Stomach (tissue), 9 donors: ENCODE measurements around the gene GOLT1A. TPM values are rescaled to one million over a fixed set of nuclear protein-coding genes. Genes with fewer than 3 reads are reported as not detected.
A peak's percentile ranks its signal among the peaks of the same experiment; 100 is the strongest.

Experiments used
- DNase-seq, 2 donors: peaks; one replicate each; pipeline versions ENCODE4 v3.0.0 to v3.0.0-alpha.2; 2013 to 2019
- H3K27ac ChIP-seq, 5 donors: fragments of 200-600 bp in 4 of 5; sonication (generic) in 4 of 5; one replicate each; pipeline ENCODE4 v1.5.1; 2013 to 2019; ENCODE audit warnings: mild to moderate bottlenecking in 1 of 5, moderate library complexity in 1 of 5
- H3K27me3 ChIP-seq, 3 donors: fragments of 200-600 bp; sonication (generic); one replicate each; pipeline ENCODE4 v1.5.1; 2017 to 2019; ENCODE audit warnings: mixed run types in 1 of 3
- H3K36me3 ChIP-seq, 4 donors: fragments of 200-600 bp; sonication (generic); 1 replicate in 3 of 4; 2 replicates in 1 of 4; pipeline ENCODE4 v1.5.1; 2016 to 2019
- H3K4me1 ChIP-seq, 4 donors: fragments of 200-600 bp; sonication (generic); one replicate each; pipeline ENCODE4 v1.5.1; 2016 to 2019
- H3K4me3 ChIP-seq, 4 donors: fragments of 200-600 bp; sonication (generic) in 3 of 4; one replicate each; pipeline ENCODE4 v1.5.1; 2016 to 2019; ENCODE audit warnings: mild to moderate bottlenecking in 1 of 4
- H3K9me3 ChIP-seq, 4 donors: fragments of 200-600 bp; sonication (generic); one replicate each; pipeline ENCODE4 v1.5.1; 2016 to 2019
- EP300 ChIP-seq: sonication (generic); formaldehyde crosslinking; IDR thresholded peaks from one replicate; pipeline ENCODE4 v1.6.1; 2017; ENCODE audit warnings: antibody characterized with exemption
- POLR2A ChIP-seq, 4 donors: fragments of 450-650 bp; IDR thresholded peaks; one replicate each; pipeline ENCODE4 v1.6.1; 2016; ENCODE audit warnings: antibody characterized with exemption in 4 of 4, control low read depth in 2 of 4, mild to moderate bottlenecking in 1 of 4, moderate library complexity in 1 of 4
- POLR2AphosphoS5 ChIP-seq, 3 donors: sonication (generic); formaldehyde crosslinking; IDR thresholded peaks; one replicate each; pipeline ENCODE4 v1.6.1; 2016; ENCODE audit warnings: antibody characterized with exemption in 3 of 3
- WGBS, 5 donors: extraction: QIAGEN DNeasy Blood & Tissue Kit in 3 of 5; methylation state at CpG; one replicate each; pipeline versions ENCODE4 v1.1.5 to v1.1.7; 2013 to 2018; 5-methylcytosine and 5-hydroxymethylcytosine counted together
- intact Hi-C: fragments of 100-400 bp; cut with DNase I; formaldehyde crosslinking; loops from one replicate; pipeline ENCODE4 v1.15.1; 2023; ENCODE audit warnings: low total_unique reads
- polyA plus RNA-seq, 3 donors: library from polyadenylated mRNA; stranded (reverse); fragments of 200-250 nt; gene quantifications; one replicate each; pipeline ENCODE4 v1.2.3, GENCODE V29; 2013
- total RNA-seq, 5 donors: library from RNA; depleted of rRNA; stranded (reverse); fragments of >200 nt; gene quantifications; one replicate each; pipeline versions ENCODE4 v1.1.0 to v1.2.3, GENCODE V29; 2014 to 2016
- TF ChIP-seq, protein P1 (sequence below), 7 experiments: fragments of 450-650 bp in 4 of 7; fragments of 200-600 bp in 3 of 7; sonication (generic) in 3 of 7; IDR thresholded peaks; one replicate each; pipeline ENCODE4 v1.5.1; 2016 to 2019; ENCODE audit warnings: antibody characterized with exemption in 7 of 7, control low read depth in 2 of 7, mild to moderate bottlenecking in 1 of 7
- donor health status: healthy with polysubstance abuse.
- donor health status: Bipolar disorder and iron deficiency.
- donor health status: healthy.

GOLT1A gene
- total and polyA plus RNA-seq, 8 donors = 1.8 to 16.6 (median 6.9) TPM; not detected in 2

DNA sequence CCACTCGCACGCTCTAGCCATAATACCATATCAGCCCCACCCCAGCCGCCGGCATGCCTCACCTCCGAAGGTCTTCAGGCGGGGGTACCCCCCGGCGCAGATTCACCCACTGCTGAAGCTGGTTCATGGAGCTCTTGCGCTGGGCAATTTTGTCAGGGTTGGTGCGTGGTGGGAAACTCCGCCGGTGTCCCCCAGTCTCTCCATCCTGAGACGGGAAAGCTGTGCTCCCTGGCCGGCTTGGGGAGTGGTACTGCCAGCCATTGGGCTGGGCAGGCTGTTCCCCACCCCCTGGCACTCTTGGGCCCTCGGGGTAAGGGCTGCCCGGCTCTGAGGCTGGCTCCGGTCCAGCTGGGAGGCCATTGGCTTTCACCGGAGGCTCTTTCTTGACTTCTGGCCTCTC, 45.4 kb upstream of the GOLT1A start:
- no peaks in the 10 kb centered on the region for H3K9me3 ChIP-seq
- H3K27me3 ChIP-seq = no peaks in the 10 kb centered on the region
- H3K4me3 ChIP-seq = no peak overlapping the region
- 70 to 84% (median 78%) methylated on average over 16 to 18 of the region's 18 CpGs for WGBS, 5 donors
- DNase-seq = no peak
- peaks cover 41 to 69% (median 53%) of the 10 kb centered on the region in 4 donors for H3K4me1 ChIP-seq
- peak overlapping the region in 2 of 5 donors; percentile 6 to 54 for H3K27ac ChIP-seq
- intact Hi-C loops = loop anchor here (5.0 kb wide), 1 partner anchor 108 kb away; no protein-coding TSS in a partner anchor
- peaks cover 21 to 94% (median 67%) of the 10 kb centered on the region in 4 donors for H3K36me3 ChIP-seq
- TF ChIP-seq POLR2AphosphoS5 (IDR thresholded peaks at IDR 0.05) (no peak), POLR2A (IDR thresholded peaks at IDR 0.05) (no peak)

DNA sequence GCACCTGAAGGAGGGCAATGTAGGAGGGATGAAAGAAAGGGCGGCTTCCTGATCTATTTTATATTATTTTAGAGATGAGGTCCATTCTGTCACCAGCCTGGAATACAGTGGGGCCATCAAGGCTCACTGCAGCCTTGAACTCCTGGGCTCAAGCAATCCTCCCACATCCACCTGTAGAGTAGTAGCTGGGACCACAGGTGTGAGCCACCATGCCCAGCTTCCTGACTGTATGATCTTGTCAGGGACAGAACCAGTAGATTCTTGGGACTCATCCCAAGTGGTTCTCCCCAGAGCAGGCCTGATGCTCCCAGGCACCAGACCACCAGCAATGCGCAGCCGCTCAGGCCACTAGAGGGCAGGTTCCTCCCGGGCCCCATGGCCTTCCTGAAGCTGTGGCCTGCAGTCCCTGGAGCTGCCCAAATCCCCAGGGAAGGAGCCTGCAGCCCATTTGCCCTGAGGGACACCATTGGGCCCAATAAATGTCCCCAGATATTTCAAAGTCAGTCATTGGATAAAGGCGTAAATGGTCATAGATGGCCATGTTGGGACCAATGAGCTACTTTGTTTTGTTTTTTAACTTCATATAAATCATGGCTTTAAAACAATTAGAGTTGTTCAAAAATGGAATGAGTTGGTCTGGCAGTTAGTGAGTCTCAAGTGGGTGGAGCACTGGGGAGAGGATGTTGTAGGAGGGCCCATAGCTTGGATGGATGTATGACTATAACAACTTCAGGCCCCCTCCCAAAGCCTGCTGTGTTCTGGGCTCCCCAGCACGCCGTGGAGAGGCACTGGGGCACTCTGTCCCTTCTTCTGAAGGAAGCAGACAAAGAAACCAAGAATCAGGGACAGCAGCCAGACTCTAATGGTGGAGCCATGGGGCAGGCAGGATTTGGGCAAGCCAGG, 44.7 kb upstream of the GOLT1A start:
- 52 to 61% (median 59%) methylated on average over 7 of the region's 7 CpGs for WGBS, 5 donors
- no peaks in the 10 kb centered on the region for H3K27me3 ChIP-seq
- DNase-seq = peak; percentile 67 to 83
- intact Hi-C loops = loop anchor here (5.0 kb wide), 1 partner anchor 109 kb away; no protein-coding TSS in a partner anchor
- TF ChIP-seq POLR2AphosphoS5 (IDR thresholded peaks at IDR 0.05) (peak in 1 of 3 donors; percentile 17), EP300 (no peak), POLR2A (IDR thresholded peaks at IDR 0.05) (no peak)
- TF ChIP-seq, protein P1, sequence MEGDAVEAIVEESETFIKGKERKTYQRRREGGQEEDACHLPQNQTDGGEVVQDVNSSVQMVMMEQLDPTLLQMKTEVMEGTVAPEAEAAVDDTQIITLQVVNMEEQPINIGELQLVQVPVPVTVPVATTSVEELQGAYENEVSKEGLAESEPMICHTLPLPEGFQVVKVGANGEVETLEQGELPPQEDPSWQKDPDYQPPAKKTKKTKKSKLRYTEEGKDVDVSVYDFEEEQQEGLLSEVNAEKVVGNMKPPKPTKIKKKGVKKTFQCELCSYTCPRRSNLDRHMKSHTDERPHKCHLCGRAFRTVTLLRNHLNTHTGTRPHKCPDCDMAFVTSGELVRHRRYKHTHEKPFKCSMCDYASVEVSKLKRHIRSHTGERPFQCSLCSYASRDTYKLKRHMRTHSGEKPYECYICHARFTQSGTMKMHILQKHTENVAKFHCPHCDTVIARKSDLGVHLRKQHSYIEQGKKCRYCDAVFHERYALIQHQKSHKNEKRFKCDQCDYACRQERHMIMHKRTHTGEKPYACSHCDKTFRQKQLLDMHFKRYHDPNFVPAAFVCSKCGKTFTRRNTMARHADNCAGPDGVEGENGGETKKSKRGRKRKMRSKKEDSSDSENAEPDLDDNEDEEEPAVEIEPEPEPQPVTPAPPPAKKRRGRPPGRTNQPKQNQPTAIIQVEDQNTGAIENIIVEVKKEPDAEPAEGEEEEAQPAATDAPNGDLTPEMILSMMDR (IDR thresholded peaks at IDR 0.05) = peak in 5 of 7 experiments; percentile 53 to 73 (median 61)
- peaks cover 34 to 66% (median 46%) of the 10 kb centered on the region in 4 donors for H3K4me1 ChIP-seq
- peak overlapping the region in 2 of 5 donors; percentile 6 to 22 for H3K27ac ChIP-seq
- no peak overlapping the region for H3K4me3 ChIP-seq
- H3K36me3 ChIP-seq = peaks cover 21 to 88% (median 67%) of the 10 kb centered on the region in 4 donors
- no peaks in the 10 kb centered on the region for H3K9me3 ChIP-seq

DNA sequence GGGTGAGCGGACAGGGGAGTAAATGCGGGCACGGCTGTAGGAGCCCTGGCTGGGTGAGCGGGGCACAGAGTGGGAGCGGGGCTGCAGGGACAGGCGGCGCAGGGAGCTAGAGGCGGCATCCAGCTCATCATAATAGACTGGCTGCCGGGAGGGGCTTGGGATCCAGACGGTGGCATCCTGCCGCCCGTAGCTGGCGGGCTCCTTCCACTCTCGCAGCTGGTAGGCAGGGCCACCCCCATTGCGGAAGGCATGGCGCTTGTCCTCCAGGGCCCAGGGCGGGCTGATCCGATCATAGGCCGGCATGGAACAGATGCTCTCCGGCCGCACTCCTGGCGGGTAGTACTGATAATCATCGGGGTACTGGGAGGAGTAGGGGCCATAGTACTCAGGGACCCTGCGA, 43.7 kb upstream of the GOLT1A start:
- Histone ChIP-seq H3K4me3 (no peak overlapping the region), H3K9me3 (no peaks in the 10 kb centered on the region), H3K36me3 (peaks cover 21 to 83% (median 70%) of the 10 kb centered on the region in 4 donors), H3K27ac (no peak overlapping the region), H3K27me3 (no peaks in the 10 kb centered on the region), H3K4me1 (peaks cover 23 to 56% (median 36%) of the 10 kb centered on the region in 4 donors)
- no peak for DNase-seq
- WGBS, 5 donors = 86 to 94% (median 90%) methylated on average over 23 to 24 of the region's 24 CpGs
- TF ChIP-seq, protein P1 (IDR thresholded peaks at IDR 0.05) = no peak
- TF ChIP-seq EP300 = no peak
- no peak for TF ChIP-seq POLR2AphosphoS5 (IDR thresholded peaks at IDR 0.05)
- TF ChIP-seq POLR2A (IDR thresholded peaks at IDR 0.05) = no peak
- intact Hi-C loops = loop anchor here (5.0 kb wide), 1 partner anchor 110 kb away; no protein-coding TSS in a partner anchor

DNA sequence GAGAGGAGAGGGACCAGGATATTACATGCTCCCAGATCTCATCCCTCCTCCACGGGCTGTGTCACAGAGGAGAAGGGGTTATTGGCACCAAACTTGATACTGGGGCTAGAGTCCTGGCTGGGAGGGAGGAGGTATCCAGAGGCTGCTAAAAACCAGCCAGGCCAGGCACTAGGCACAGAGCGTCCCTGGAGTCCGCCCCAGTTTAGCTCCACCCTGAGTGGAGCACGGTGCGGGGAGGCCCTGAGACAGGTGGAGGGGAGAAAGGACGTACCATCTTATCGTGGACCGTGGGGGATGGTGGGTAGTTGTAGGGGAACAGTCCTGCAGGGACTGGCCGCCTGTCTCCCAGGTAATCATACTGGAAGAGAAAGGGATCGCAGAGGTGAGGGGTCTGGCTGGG, 42.7 kb upstream of the GOLT1A start:
- DNase-seq = no peak
- Histone ChIP-seq H3K4me3 (no peak overlapping the region), H3K27me3 (no peaks in the 10 kb centered on the region), H3K27ac (peak overlapping the region in 2 of 5 donors; percentile 17 to 27), H3K9me3 (no peaks in the 10 kb centered on the region), H3K36me3 (peaks cover 21 to 78% (median 68%) of the 10 kb centered on the region in 4 donors), H3K4me1 (peaks cover 16 to 46% (median 27%) of the 10 kb centered on the region in 4 donors)
- 56 to 84% (median 62%) methylated on average over 10 of the region's 10 CpGs for WGBS, 5 donors
- TF ChIP-seq EP300 = no peak
- no peak for TF ChIP-seq POLR2AphosphoS5 (IDR thresholded peaks at IDR 0.05)
- TF ChIP-seq, protein P1 (IDR thresholded peaks at IDR 0.05) = no peak
- no peak for TF ChIP-seq POLR2A (IDR thresholded peaks at IDR 0.05)
- intact Hi-C loops = loop anchor here (5.0 kb wide), 1 partner anchor 111 kb away; no protein-coding TSS in a partner anchor
